Stimulated activated CD8-positive, alpha-beta memory T cell treated with anti-CD3 and anti-CD28 coated beads, Interleukin-12 subunit alpha, Interleukin-12 subunit beta, amount 100 ng/mL, for 24 hours (primary cell): ENCODE data around the gene SLC8A1.

ENCODE experiments used
- DNase-seq: peaks from one replicate; pipeline ENCODE4 v3.0.0-alpha.2; 2020; ENCODE audit errors: extremely low read depth

The SLC8A1 gene

DNA sequence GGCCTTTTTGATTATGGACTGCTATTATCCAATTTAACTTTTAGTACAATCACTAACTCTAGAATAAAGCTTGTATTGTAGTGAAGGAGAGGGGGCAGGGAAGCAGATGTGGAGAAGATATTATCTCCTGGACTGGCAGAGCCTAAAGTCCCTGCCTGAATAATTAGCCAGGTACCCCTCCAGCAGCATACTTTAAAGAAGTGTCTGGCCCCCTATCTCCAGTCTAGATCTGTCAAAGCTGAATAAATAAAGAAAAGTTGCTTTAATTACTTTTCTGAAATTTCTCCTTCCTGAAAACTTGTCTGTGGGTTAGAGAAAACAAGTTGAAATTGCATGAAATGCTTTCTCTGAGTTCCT, 258.2 kb downstream of the SLC8A1 start:
- DNase-seq = no peak

DNA sequence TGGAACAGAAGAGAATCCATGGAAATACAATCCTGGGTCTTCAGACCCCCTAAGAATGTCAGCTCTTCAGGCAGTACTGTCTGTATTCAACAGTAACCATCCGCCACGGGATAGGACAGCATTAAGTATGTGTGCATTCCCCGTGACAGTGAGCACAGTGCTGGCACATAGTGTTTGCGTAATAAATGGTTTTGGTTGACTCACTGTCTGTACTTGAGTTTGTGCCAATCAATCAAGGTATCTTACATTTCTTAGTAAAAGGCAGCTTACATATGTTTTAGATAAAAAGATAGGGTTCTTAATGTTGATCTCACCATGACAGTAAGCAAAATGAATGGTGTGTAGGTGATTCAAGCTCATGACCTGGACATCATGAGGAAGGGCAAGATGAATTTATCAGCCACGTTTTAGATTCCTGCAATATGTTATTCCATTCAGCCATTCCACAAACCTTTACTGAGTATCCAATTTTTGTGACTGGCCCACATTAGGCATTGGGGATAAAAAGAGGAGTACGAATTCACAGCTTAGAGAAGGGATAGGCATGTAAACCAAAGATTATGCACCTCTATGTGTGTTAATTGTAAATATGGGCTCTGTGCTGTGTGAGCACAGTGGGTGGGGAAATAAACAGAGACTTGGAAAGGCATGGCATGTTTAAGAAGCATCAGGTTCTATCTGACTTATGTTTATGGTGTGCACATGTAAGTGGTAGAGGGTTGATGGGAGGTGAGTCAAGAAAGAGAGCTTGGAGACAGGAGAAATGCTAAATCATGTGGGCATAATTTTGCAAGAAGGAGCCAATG, 258.8 kb downstream of the SLC8A1 start:
- no peak for DNase-seq

DNA sequence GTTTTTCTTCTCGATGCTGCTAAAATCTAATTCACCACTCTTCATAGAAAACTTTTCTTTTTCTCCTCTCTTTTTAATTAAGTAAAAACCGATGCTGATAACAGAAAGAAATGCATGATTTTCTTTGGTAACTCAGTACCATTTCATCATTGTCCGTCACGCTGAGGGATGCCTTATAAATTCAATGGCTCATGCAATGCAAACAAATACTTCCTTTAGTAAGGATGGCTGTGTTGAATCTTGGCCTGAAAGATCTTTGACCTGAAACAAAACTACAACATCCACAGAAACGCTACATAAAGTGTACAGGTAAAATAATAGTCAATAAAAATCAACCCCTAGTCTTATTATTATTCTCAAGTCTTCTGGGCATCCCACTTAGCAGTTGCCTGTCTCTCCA, 261.4 kb downstream of the SLC8A1 start:
- DNase-seq = no peak

DNA sequence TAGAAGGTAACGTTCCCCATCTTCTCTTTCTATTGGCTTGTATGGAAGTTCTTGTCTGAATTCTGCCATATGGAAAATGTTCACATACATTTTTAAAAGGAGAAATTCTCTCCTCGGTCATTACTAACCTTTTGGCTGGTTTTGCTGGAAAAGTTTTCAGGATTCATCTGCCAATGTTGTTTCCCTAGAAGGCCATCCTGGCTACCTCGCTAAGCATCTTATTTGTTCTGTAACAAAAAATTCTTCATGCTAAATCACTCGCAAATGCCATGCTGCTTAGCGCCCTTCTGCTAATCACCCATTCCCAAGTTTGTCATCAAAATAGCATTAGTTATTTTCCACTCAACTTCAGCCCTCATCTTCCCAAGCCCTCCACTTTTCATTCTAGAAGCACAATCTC, 262.0 kb downstream of the SLC8A1 start:
- no peak for DNase-seq

DNA sequence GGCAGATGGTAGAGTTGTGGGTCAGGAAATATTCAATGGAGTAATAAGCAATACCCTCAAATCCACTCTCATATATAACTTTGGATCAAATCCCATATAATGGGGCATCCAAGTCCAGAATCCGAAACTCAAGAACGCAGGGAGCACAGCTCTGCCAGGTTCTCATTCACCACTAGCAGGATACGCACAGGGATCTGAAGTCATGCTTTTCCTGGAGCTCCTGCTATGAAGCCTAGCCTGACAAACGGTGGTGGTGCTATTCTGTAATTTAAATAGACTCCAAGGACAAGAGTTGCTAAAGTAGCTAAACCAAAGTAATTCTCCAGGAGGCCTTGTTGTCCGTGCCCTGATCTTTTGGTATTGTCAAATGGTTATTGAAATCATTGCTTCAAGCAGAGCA, 264.8 kb downstream of the SLC8A1 start:
- no peak for DNase-seq

DNA sequence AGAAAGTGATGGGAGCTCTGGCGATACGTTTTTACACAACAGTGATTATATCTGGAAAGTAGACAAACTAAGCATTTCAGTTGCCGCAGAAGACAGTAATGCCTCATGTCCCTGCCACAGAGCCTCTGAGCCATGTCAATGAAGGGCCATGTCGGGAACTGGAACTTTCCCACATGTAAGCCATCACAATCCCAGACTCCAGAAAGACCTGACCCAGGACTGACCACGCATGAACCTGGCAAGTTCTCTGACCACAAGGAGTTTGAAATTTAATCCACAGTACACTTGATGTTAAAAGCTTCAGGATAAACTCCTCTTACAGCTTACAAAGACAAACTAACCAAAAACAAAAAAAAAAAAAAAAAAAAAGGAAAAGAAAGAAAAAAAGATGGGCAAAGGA, 267.3 kb downstream of the SLC8A1 start:
- no peak for DNase-seq

DNA sequence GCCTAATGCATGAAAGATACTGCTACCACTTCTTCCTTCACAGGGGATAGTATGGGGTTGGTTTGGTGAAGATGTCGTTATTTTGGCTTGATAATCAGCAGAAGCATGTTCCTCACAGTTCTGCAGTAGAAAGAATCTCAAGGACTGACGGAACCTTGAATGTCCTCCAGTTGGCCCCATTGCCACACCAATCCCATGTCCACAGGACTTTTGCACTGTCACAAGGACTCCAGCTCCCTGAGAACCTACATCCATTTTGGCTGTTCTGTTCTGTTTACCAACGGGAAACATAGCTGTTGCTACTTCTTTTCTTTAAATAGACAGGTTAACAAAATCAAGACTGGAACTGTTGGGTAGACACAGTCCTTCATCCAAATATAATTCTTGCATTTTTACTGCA, 270.0 kb downstream of the SLC8A1 start:
- no peak for DNase-seq

DNA sequence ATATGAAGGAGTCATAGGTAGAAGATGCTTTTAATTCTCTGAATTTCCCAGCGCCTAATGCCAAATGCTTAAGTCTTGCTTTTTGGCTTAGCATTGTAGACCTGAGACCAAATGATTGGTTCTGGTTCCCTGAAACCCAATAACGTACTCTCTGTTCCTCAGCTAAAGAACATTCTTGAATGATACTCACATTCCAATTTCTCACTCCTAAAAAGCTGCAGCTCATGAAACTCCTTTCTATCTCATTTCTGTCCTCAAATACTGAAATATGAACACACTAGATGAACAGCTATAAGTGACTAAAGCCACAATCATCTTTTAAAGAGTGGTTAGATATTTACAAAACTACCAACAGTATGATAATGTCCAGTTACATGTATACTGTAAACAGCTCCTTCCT, 272.1 kb downstream of the SLC8A1 start:
- no peak for DNase-seq

DNA sequence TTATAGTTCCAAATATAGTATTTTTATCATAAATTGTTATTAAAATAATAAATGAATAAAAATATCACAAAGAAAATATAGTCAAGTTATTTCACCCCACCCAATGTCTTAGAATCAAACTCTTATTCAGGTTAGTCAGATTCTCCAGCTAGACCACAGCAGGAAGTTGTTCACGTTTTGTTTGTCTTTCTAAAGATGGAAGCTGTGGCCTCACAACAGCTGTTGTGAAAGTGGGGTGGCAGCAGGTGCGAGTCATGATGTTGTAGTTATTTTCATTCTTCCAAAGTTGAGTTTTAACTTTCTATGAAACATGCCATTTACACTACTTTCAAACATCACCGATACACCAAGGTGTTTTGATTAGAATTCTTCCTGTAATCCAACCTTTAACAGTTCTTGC, 272.9 kb downstream of the SLC8A1 start:
- DNase-seq = no peak

DNA sequence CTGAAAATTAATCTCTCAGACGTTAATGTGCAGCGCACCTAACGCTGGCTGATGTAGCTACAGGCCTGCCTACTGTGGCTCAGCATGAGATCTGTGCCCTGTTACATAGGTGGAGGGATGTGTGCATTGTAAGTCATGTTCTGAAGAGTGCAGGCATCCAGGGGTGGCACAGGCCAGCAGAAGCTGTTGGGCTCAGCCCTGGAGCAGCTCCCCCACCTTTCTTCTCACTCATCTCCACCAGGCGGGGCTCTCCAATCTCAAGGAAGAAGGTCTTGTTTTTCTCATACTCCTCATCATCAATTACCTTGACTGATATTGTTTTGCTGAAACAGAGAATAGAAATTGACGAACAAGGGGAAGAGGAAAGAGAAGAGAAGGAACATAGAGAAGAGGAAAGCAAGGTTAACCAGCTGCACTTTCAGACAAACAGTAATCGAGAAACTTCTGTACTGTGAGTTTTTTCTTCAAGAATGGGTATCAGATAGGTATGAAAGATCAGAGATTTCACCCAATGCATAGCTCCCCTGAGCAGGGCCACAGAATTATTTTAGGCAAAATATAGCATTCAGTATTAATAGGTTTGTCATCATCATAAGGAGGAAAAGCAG, 273.6 kb downstream of the SLC8A1 start:
- no peak for DNase-seq

DNA sequence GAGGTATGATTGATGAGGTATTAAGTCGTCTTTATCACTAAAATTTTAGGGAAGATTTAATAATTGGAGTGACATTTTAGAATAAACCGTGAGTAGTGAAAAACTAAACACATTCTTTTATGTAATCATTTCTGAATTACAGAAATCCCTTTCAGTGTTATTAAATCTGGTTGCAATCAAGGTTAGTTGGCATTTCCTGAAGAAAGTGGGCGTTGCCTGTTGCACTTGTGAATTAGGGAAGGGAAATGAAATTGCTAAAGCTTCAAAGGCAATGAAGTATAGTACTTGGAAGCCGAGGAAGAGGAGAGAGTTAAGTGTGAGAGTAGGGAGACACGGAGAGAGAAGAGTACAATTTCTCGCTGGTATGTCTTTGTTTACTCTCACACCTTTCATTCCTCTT, 274.5 kb downstream of the SLC8A1 start:
- DNase-seq = no peak

DNA sequence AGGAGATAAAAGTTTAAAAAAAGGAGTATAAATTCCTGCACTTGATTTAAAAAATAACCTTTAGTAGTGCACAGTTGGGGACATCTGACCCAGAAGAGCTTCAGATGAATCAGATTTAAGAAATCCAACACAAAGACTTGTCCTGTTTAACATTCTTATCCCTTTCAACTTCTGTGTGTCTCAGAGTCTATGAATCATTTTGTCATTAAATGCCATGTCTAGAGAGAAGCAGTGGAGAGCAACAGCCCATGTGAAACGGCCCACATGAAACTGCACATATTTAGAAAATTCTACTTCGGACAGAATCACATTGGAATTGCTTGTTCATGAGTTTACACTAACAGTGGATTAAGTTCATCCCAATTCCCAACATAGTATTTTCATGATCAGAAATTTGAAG, 278.6 kb downstream of the SLC8A1 start:
- DNase-seq = no peak

DNA sequence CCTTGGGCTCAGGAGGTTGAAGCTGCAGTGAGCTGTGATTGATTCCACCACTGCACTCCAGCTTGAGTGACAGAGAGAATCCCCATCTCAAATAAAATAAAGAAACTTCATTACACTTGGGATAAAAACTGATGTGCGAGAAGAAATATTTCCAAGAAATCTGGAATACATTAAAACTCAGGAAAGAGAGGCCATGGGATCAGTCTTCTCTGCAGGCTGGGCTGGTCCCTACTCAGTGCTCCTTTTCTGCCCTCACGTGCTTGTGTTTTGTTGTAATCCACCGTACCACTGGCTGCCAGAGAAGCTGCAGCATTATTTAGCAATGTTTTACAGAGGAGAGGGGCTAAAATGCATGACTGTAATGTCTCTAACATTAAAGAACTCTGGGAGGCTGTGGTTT, 282.0 kb downstream of the SLC8A1 start:
- DNase-seq = no peak

DNA sequence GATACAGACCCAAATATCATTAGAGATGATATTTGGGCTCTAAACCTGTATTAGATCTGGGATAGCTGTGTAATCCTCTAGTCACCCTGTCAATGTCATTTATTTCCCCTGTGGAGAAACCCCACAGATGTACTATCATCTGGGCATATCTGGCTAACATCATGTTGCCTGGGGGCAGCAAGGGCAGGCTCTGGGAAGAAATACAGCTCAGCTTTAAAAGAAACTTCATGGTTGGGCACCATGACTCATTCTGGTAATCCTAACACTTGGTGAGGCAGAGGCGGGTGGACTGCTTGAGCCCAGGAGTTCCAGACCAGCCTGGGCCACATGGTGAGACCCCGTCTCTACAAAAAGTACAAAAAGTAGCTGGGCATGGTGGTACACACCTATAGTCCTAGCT, 282.5 kb downstream of the SLC8A1 start:
- DNase-seq = no peak

DNA sequence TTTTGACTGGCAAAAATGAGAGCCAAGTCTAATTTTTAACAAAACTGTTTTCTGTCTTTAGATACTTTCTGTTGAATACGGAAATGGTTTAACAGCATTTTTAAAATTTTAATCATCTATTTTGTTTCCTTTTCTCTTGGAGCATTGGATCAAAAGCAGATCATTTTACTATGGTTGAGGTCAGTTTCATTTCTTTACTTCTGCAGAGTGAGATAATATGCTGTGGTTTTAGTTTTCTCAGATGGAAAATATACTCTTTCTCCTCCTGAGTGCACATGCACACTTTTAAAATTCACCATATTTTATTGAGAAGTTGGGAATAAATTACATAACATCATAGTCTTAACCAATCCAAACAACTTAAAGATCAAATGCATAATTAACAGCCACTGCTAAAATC, 283.3 kb downstream of the SLC8A1 start:
- DNase-seq = no peak

DNA sequence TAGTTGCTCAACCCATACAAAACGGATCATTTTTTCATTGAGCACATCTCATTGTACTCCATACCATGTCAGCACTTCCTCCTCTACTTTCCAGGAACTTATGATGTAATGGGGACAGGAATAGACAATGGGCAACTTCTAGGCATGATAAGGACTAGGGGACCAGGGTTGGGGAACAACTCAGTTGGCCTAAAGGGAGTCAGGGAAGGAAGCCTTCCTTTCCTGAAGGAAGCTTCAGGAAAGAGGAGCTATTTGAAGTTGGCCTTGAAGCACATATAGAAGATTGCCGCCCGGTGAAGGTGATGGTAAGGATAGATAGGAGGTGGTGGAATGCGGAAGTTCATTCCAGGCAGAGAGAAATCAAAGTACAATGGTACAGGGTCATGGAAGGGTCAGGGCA, 283.9 kb downstream of the SLC8A1 start:
- no peak for DNase-seq

DNA sequence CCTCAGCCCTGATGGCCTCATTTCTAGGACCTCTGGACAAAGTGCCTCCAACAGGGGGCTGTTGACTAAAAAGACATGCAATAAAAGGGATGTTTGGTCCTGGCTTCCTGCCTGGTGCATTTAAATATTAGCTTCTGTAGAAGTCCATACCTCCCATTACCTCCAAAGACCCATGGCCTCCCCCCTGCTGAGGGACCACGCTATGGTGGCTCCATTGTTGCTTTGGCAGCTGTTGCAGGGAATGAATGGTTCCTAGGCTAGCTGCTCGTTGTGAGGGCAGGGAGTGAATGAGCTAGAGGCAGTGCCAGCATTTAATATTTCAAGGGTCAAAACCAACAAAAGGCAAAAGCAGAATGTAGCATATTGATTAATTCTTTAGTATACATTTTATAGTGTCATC, 285.9 kb downstream of the SLC8A1 start:
- DNase-seq = no peak

DNA sequence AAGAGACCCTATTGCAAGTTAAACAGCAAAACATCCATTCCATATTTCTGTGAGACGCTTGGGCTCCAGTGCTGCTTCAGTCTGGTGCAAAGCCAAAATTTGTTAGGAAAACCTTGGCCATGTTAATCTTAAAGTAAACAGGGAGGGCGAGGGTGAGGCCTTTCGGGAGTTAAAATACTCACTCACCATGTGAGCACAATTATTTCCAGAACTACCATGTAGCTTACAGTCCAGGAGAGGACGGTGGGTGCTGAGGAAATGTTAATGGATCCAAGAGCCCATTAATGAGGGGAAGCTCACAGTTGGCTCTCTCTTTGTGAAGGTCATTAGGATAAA, 286.4 kb downstream of the SLC8A1 start:
- DNase-seq = no peak

DNA sequence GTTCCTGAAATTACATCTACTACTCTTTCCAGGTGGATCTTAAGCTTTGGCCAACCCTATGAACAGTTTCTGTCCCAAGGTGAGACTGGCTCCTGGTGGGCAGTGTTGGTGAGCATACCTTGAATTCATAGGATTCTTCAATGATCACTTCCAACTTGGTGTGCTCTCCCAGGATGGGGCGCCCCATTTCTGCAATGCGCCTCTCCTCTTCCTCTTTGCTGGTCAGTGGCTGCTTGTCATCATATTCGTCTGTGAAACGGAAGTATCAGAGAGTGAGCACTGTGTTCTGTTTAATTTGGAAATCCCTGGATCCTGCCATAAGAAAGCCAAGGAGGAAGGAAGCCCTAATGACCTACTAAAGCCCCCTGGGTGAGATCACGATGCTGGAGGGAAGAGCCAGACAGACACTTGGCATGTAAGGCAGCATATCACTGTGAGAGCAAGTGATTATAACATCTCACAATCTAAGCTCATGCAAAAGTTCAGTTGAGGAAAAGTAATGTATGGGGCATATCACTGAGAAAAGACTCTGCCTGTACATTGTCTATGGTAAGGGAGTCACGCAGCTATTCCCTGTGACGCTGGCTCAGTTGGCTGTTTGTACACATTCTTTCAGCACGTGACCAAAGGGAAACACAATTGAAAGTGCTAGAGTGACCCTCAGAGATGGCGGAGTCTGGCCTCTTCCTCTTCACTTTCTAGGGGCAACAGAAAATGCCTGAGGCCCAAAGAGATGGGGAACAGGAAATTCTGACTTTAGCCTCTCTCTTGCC, 287.0 kb downstream of the SLC8A1 start:
- DNase-seq = no peak

DNA sequence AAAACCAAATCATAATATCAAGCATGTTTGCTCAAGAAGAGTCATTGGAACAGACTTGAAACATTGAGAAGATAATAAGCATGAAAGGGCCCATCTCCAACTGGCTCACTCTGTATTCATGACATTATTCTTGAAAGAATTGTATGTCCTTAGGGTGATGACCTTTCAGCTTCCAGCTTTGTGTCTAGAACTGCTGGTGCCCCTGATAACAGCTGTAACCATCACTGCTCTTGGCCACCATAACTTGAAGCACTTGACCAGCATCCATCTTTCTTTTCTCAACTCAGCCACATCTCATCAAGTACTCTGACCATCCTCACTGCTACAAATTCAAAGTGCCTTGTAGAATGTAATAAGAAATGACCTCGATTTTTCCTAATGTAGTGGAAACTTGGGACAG, 289.9 kb downstream of the SLC8A1 start:
- no peak for DNase-seq

DNA sequence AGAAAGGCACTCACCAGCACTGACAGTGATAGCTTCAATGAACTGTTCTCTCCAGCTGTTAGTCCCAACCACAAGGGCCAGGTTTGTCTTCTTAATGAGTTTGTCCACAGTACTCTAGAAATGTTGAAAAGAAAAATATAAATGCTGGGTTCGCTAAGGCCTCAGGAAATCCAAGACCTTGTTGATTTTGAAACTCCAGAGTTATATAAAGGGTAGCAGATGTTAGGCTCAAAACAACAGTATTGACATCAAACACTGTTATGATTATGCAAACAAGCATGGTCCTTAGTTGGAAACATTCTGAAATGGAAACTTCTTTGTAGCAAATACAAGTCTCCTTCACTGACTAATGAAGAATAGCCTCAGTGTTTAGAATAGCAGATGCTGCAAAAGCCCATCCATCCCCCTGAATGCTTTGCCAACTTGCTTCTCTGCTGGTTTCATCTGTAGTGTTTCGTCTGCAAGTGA, 291.1 kb downstream of the SLC8A1 start:
- DNase-seq = no peak

DNA sequence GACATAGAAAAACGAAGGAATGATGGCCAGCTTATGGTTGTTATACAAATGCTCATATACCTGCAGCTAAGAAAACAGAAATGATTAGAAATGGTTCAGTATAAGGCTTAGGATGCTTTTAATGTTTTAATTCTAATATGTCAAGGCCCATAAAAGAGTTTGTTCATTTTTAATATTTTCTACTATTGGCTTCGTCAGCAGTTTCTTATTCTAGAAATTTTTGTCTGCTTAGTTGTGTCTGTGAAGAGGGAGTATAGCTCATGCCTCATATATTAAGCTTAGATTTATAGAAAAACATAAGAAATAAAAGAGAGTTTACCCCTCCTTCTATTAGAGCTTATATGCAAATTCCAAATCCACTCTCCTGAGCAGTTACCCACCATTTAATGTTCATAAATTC, 292.6 kb downstream of the SLC8A1 start:
- DNase-seq = no peak

DNA sequence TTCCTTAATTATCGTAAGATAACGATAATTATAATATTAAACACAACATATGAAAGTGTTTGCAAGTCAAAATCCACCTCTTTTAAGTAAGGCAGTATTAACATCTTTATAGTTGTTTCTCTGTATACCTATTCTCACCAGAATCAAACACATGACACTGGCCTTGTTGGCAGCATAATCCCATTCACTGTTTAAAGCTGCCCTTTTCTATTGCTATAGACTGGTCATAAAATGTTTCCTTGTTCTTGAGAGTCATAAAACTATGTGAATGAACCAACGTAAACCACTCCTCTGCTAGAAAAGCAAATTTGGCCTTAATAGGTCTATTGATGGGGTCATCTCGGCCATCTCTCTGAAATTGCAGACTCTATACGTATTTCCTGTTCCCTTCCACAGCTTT, 293.1 kb downstream of the SLC8A1 start:
- no peak for DNase-seq
